Urothelium cell line (cell line): ENCODE data around the gene PTGER1.

Experiments
- DNase-seq: peaks from one replicate; pipeline ENCODE4 v3.0.0; 2011; ENCODE audit warnings: low spot score, mixed read lengths
- FAIRE-seq: peaks from 2 replicates; lab custom pipeline; 2011; peaks lifted over from hg19 to GRCh38; lab: Jason Lieb, UNC

The PTGER1 gene

DNA sequence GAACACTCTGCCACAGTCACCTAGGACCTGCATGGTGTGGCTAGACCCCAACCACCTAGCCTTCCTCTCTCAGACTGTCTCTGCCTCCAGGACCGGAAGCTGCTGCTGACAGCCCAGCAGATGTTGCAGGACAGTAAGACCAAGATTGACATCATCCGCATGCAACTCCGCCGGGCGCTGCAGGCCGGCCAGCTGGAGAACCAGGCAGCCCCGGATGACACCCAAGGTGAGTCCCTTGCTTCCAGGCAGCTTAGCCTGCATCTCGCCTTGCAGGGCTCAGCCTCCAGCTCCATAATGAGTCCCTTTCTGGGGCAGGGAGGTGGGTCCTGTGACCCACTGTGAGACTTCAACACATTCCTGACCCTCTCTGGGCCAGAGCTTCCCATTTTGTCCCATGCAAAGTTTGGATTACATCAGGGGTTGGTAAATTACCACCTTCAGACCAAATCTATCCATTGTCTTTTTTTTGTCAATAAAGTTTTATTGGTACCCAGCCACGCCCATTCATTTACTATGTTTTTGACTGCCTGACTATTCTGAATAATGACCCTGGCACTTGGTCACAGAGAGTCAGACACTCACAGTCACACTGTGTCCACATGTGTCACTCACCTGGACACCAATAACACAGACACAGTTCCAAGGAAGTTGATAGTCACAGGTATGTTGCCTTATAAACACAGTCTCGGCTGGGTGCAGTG, 28.7 kb downstream of the PTGER1 start:
- DNase-seq = no peak
- no peak for FAIRE-seq

- DNase-seq = no peak
- no peak for FAIRE-seq
Measured at GRCh38 chr19:14443632-14444216, 31.4 kb downstream of the PTGER1 start.

GRCh38 chr19:14442891-14443631, 32.1 kb downstream of the PTGER1 start:
- no peak for FAIRE-seq
- DNase-seq = no peak

DNA sequence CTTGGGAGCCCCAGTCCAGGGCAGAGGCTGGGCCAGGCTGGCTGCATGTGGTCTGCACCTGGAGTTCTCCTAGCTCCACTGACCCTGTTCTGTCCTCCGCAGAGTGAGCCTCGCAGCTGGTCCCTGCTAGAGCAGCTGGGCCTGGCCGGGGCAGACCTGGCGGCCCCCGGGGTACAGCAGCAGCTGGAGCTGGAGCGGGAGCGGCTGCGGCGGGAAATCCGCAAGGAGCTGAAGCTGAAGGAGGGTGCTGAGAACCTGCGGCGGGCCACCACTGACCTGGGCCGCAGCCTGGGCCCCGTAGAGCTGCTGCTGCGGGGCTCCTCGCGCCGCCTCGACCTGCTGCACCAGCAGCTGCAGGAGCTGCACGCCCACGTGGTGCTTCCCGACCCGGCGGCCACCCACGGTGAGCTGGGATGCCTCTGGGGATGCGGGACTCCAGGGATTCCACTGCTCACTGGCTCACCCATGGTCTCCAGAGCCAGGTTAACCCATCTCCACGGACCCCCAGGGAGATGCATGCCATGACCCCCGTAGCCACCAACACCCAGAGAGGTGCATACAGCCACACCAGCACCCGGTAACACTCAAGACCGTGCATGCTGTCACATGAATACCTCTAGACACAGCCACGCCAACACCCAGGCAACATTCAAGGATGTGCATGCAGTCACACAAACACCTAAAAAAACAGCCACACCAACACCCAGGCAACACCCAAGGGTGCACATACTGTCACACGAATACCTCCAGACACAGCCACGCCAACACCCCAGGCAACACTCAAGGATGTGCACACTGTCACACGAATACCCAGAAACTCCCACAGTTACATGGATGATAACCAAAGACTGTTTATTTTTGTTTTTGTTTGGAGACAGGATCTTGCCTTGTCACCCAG, 33.9 kb downstream of the PTGER1 start:
- DNase-seq (no peak), FAIRE-seq (no peak)

DNA sequence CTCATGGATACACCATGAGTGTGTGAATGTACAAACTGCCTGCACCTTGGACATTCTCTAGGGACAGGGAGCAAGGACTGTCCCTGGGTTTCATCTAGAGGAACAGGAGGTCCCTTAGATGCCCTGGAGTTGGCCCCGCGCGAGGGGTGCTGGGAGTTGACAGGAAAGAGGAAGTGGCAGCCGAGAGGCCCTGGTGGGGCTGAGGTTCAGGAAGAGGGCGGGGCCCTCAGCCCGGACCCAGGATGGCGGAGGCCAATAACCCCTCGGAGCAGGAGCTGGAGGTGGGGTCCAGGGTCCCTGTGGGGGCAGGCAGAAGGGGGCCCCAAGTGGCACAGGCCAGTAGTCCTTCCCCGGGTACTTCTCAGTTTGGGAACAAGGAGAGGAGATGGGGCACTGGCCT, 35.1 kb downstream of the PTGER1 start:
- DNase-seq = no peak
- FAIRE-seq = no peak

GRCh38 chr19:14439014-14439413, 36.1 kb downstream of the PTGER1 start:
- FAIRE-seq (no peak), DNase-seq (no peak)

DNA sequence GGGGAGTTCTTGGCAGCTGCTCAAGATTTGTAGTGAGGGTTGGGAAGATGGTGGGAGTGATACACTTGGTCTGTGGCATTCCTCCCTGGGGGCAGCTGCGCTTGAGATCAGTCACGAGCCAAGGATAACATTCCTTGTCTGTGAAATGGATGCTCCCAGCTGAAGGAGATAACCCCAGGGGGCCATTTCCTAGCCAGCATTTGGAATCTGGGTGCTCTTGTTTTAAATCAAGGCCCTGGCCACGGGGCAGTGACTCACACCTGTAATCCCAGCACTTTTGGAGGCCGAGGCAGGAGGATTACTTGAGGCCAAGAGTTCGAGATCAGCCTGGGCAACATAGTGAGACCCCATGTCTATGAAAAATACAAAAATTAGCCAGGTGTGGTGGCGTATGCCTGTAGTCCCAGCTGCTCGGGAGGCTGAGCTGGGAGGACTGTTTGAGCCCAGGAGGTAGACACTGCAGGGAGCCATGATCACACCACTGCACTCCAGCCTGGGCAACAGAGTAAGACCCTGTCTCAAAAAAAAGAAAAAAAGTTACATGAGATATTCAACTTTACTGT, 37.5 kb downstream of the PTGER1 start:
- no peak for FAIRE-seq
- DNase-seq = no peak

- FAIRE-seq (no peak), DNase-seq (no peak)
Measured at GRCh38 chr19:14435320-14436050, 39.7 kb downstream of the PTGER1 start.

GRCh38 chr19:14434543-14435319, 40.4 kb downstream of the PTGER1 start:
- FAIRE-seq (no peak), DNase-seq (peak; percentile 31)

GRCh38 chr19:14433554-14434501, 41.3 kb downstream of the PTGER1 start:
- peak; percentile 12 for DNase-seq
- FAIRE-seq = no peak

GRCh38 chr19:14432791-14433553, 42.2 kb downstream of the PTGER1 start, which contains the start of gene PKN1:
Gene PKN1 (plus strand): TSS chr19:14433306. CDS start chr19:14433522, 216 bp downstream.
- FAIRE-seq (no peak), DNase-seq (peak; percentile 78)

DNA sequence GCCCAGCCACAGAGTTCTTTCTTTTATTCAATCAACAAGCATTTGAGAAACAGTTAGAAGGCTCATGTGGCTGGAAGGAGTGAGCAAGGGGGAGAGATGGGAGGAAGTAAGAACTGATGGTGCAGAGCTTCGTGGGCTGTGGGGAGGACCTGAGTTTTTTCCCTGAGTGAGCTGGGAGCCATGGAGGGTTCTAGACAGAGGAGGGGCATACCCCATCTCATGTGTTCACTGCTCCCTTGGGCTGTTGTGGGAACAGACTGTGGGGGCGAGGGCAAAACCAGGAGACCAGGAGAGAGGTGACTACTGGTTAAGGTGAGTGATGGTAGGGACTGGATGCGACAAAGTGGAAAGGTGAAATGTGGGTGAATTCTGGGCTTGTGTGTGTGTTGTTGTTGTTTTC, 44.4 kb downstream of the PTGER1 start:
- no peak for DNase-seq
- FAIRE-seq = no peak

- FAIRE-seq = no peak
- no peak for DNase-seq
Measured at GRCh38 chr19:14428882-14429416, 46.2 kb downstream of the PTGER1 start.

GRCh38 chr19:14427461-14427860, 47.7 kb downstream of the PTGER1 start:
- FAIRE-seq (no peak), DNase-seq (no peak)

DNA sequence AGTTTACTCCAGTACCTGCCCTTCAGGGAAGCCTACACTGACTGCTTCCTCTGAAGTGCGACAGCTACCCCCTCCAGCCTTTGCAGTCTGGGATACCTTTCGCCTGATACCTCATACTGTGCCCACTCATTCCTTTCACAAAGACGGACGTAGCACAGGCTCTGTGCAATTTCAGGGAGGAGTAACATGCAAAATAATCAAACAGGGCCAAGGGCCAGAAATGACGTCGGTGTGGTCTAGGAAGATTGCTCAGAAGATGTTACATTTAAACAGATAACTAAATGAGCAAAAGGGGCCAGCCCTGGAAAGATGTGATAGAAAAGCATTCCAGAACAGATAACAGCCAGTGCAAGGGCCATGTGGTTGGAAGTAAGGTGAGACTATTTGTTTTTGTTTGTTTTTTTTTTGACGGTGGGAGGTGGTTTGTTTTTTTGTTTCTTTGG, 49.4 kb downstream of the PTGER1 start:
- DNase-seq = no peak
- FAIRE-seq = no peak
